GM21381 (cell line): Measurements from ENCODE around the gene MSI2.

Experiments used
- ATAC-seq: cut with Tn5 transposase; IDR thresholded peaks from one replicate; pipeline ENCODE4 v1.9.1; 2021; ENCODE audit warnings: mild to moderate bottlenecking, moderate library complexity; ENCODE audit not compliant: unreplicated experiment

The MSI2 gene

GRCh38 chr17:57425903-57426880 is 169.9 kb downstream of the MSI2 start:
- ATAC-seq = no peak

GRCh38 chr17:57429966-57430365 is 173.6 kb downstream of the MSI2 start:
- ATAC-seq = no peak

DNA sequence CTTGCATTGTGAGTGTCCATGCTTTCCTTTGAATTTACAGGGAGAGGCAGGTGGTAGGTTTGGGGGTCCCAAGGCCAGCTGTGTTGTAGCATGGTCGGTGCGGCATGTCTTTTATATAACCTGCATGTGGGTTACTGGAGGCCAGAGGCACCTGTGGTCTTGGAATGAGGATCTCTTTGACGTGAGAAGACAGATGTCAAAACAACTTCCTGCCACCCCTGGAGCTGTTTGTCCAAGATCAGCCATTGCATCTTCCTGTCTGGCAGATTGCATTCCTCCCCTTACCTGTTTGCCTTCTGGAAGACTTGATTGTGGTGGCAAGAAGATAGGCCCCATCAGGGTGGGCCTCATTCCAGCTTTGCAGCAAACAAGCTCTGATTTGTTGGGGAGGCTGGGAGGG is 175.1 kb downstream of the MSI2 start:
- ATAC-seq = no peak

DNA sequence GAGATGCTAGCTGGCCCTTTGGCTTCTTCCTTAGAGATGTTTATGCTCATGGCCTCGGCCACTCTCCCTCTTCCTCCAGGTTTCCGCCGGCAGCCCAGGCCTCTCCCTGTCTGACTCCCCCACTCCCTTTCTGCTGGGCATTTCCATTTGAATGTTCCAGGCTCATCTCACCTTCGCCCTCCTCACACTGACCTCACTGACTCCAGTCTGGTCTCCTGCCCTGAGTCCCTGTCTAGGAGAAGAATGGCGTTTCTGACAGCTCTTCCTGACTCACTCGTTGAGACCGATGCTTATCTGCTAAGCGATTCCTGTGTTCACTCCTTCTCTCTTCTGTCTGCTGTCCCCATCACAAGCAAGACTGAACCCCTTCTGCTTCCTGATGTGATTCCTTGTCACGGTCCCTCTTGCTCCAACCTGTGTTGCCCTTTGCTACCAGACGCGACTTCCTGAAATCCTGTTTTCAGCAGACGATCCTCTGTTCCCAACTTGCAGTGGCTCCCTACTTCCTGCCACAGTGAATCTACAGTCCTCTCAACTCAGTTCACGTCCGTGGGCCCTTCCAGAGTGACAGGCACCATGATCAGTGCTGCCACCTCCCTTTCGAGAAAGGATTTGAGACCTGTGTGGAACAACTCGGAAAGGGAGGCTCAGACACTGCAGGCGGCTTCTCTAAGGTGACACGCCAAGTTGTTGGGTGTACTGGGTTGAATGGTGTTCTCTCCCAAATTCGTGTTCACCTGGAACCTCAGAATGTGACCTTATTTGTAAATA is 176.4 kb downstream of the MSI2 start:
- no peak for ATAC-seq

- ATAC-seq = no peak
Measured at GRCh38 chr17:57433452-57433851, 177.1 kb downstream of the MSI2 start.

- no peak for ATAC-seq
Measured at GRCh38 chr17:57434361-57434760, 178.0 kb downstream of the MSI2 start.

GRCh38 chr17:57436565-57436964 is 180.2 kb downstream of the MSI2 start:
- no peak for ATAC-seq

GRCh38 chr17:57438066-57438731 is 181.9 kb downstream of the MSI2 start:
- ATAC-seq = no peak

- ATAC-seq = no peak
Measured at GRCh38 chr17:57439651-57440050, 183.3 kb downstream of the MSI2 start.

DNA sequence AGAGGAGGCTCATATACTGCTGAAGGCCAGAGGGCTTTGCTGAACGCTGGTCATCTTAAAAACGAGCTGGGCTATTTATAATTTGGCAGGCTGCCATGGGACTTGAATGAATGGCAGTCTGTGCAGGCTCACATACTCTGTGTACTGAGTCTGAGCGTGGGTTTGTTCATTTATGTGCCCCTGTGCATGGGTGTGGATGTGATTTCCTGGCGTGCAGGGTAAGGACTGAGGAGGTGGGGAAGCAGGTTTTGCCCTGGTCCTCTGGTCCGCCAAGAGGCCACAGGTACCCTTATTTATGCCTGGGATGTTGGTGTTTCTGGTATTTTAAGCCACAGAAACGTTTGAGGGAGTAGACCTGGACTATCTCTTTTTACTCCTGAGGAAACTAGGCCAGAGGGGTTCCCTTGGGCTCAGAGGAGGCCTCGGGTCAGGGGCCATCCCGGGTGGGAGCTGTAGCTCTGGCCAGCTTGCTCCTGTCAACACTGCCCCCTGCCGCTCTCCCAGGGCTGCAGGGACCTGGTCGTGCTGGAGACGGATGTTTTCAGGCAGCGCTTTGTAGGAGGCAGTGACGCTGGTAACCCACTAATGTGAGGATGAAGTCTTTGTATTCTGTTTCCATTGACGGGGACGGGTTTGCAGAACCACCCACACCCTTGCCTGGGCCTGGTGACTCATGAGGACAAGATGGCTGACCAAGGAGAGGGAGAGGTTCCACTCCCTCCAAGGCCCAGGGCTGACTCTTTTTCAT is 184.4 kb downstream of the MSI2 start:
- no peak for ATAC-seq

- ATAC-seq = no peak
Measured at GRCh38 chr17:57441270-57441600, 184.9 kb downstream of the MSI2 start.

GRCh38 chr17:57442401-57442823 is 186.1 kb downstream of the MSI2 start:
- no peak for ATAC-seq

GRCh38 chr17:57442914-57443571 is 186.7 kb downstream of the MSI2 start:
- no peak for ATAC-seq

GRCh38 chr17:57443781-57444180 is 187.5 kb downstream of the MSI2 start:
- no peak for ATAC-seq

DNA sequence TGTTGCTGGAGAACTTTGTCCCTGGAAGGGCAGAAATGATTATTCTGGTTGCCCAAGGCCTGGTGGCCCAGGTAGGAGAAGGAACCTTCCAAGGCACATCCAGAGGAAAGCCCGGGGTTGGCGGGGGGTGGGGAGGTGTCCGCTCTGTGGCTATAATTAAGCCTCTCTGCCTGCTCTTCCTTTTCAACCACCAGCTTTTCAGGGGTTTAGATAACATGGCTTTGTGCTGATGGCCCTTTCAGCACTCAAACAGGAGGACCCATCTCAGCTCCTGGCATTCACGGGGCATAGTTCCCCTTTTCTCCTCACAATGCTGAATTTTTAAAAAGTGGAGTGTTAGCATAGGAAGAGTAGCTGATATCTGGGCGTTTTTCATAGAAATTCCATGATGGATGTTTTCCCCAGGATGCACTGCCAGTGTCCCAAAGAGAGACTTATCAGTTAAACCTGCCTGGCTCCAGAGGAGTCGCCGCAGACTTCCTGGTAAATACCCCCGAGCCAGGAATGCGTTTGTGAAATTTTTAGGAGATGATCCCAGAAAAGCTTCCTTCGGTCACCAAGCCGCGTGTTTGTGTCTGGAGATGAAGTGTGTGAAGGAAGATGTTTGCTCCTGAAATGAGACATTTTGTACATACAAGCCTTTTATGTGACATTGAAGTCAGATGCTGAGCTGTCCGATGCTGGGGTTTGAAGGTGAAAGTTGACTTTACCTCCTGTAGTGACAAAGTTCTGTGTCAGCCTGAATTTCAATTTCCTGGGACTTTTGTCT is 188.5 kb downstream of the MSI2 start:
- no peak for ATAC-seq

DNA sequence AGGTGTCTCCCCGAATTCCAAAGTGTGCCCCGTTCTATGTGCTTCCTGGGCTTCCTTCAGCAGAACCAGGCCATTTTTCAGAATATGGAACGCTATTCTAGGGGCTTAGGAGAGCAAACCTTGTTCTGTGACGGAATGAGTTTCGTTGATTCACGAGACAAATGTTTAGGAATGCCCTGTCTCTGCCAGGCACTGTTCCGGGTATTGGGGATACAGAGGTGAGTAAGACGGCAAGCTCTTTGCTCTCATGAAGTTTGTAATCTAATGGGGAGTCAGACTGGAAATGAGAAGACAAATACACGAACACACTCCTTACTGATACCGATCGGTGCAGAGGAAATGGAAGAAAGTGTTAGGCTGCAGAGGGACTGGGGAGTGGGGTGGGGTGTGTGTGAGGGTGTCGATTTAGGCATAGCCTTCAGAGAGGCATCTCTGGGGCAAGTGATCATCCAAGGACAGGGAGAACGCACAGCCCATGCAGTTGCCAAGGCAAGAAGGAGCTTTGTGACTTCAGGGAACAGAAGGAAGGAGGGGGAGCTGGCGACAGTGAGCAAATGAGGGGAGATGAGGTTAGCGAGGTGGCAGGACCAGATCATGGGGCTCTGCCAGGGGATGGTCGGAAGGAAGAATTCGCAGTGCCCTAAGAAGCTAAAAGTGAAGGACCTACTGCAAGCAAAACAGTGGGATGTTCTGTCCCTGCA is 189.6 kb downstream of the MSI2 start:
- ATAC-seq = no peak

DNA sequence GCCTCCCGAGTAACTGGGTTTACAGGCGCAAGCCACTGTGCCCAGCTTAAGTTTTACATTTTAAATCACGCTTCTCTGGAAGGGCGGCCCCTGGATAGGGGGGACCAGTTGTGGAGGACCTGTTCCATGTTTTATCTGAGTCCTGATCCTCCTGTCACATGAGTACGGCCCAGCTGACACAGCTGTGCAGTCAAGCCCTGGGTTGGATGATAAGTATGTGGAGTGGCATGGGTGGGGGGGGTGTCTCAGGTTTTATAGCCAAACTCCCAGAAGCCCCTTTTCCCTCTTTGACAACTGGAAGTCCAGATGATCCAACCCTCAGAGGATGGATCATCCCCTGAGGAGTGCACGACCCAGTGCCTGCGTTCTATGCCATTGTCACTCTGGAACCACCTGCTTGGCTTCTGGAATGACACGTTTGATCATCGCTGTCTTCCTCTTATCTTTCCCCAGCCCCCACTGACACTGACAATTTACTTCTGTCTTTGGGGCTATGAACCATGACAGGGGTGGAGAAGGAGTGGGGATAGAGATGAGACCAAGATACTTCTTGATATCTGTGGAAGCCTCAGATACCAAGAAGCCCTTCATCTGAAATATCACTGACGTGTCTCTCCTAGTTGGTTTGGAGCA is 191.2 kb downstream of the MSI2 start:
- ATAC-seq = no peak

DNA sequence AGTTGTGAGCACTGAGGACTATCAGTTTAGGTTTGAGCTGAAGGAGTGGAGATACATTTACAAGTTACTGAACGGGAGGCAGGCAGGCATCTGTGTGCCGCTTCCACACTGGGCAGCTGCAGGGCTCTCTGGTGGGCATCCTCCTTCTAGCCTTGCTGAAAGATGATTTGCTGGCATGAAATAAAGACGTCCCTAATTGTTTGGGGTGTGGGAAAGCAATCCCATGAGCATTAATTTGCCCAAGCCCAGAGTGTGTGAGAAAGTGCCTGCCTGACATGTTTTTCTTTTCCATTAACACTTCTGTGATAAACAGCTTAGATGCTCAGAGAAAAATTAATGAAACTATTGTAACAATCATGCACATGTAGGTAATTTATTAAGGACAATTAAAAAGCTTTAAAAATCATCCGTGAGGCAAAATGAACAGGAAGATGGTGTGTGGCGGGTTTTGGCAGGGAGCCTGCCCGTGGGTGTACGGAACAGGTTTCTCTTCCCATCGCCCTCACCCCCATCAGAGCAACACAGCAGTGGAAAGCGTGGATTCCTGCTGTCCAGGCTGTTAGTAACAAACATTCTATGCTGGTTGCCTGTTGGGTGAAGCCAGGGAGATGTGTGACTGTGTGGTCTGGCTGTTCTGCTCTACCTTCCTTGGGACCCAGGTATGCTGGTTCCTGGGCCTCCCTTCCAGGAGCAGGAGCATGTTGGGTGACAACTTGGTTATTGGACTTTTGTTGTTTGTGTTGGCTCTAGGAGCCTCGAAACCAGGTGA is 191.9 kb downstream of the MSI2 start:
- ATAC-seq = no peak
